UCSD-AML1 (cell line): ENCODE measurements around the gene PTPRN2.
"Not testable (repeated sequence)": the region's sequence is repeated elsewhere in the genome, so short reads cannot be mapped to it uniquely, and the experiment has no call there.

Experiments
- DNase-seq: peaks from one replicate; lab custom pipeline; 2025; ENCODE audit not compliant: unreplicated experiment; lab: John Stamatoyannopoulos, UW

PTPRN2 gene

GRCh38 chr7:158406364-158406763 lies 181.3 kb downstream of the PTPRN2 start:
- DNase-seq, result no peak

GRCh38 chr7:158405771-158406170 lies 181.9 kb downstream of the PTPRN2 start:
- not testable (repeated sequence) for DNase-seq

GRCh38 chr7:158405324-158405723 lies 182.3 kb downstream of the PTPRN2 start:
- no peak for DNase-seq

GRCh38 chr7:158404031-158404761 lies 183.4 kb downstream of the PTPRN2 start:
- no peak for DNase-seq

GRCh38 chr7:158403013-158403821 lies 184.4 kb downstream of the PTPRN2 start:
- DNase-seq, result no peak

GRCh38 chr7:158402471-158402870 lies 185.2 kb downstream of the PTPRN2 start:
- no peak for DNase-seq

- DNase-seq, result no peak
Measured at GRCh38 chr7:158401826-158402225, 185.8 kb downstream of the PTPRN2 start.

- no peak for DNase-seq
Measured at GRCh38 chr7:158401295-158401694, 186.3 kb downstream of the PTPRN2 start.

- no peak for DNase-seq
Measured at GRCh38 chr7:158400601-158401225, 186.9 kb downstream of the PTPRN2 start.

GRCh38 chr7:158399762-158400161 lies 187.9 kb downstream of the PTPRN2 start:
- no peak for DNase-seq

- DNase-seq, result no peak
Measured at GRCh38 chr7:158398750-158399149, 188.9 kb downstream of the PTPRN2 start.

- no peak for DNase-seq
Measured at GRCh38 chr7:158397885-158398284, 189.7 kb downstream of the PTPRN2 start.

- DNase-seq, result no peak
Measured at GRCh38 chr7:158396982-158397862, 190.4 kb downstream of the PTPRN2 start.

- DNase-seq, result no peak
Measured at GRCh38 chr7:158396301-158396905, 191.2 kb downstream of the PTPRN2 start.

GRCh38 chr7:158395780-158396278 lies 191.8 kb downstream of the PTPRN2 start:
- DNase-seq, result no peak

- DNase-seq, result no peak
Measured at GRCh38 chr7:158395349-158395748, 192.3 kb downstream of the PTPRN2 start.

- DNase-seq, result peak; percentile 7
Measured at GRCh38 chr7:158394936-158395335, 192.7 kb downstream of the PTPRN2 start.

GRCh38 chr7:158393926-158394625 lies 193.5 kb downstream of the PTPRN2 start:
- no peak for DNase-seq

GRCh38 chr7:158392251-158392650 lies 195.4 kb downstream of the PTPRN2 start:
- no peak for DNase-seq

- DNase-seq, result no peak
Measured at GRCh38 chr7:158391541-158391940, 196.1 kb downstream of the PTPRN2 start.
